Right lobe of liver (tissue), 6 donors: ENCODE results near the gene CPN1. TPM values are rescaled to one million over a fixed set of nuclear protein-coding genes. Genes with fewer than 3 reads are reported as not detected.

ENCODE experiments used
- ATAC-seq, 4 donors: fragments of 200-7000 bp; cut with Tn5 transposase; one replicate each; pipeline ENCODE4 v1.9.1; 2020; ENCODE audit warnings: mild to moderate bottlenecking in 4 of 4, moderate library complexity in 4 of 4
- DNase-seq, 3 donors: peaks; one replicate each; pipeline ENCODE4 v3.0.0-alpha.2; 2020
- H3K27ac ChIP-seq, 3 donors: fragments of 200-600 bp; one replicate each; pipeline ENCODE4 v1.8.0; 2022
- H3K27me3 ChIP-seq, 2 donors: fragments of 200-600 bp; one replicate each; pipeline ENCODE4 v1.8.0; 2022
- H3K36me3 ChIP-seq, 4 donors: fragments of 200-600 bp; sonication (generic) in 1 of 4; one replicate each; pipeline versions ENCODE4 v1.5.1 to v1.8.0; 2017 to 2022; ENCODE audit warnings: control low read depth in 1 of 4
- H3K4me1 ChIP-seq, 4 donors: fragments of 200-600 bp; sonication (generic) in 1 of 4; one replicate each; pipeline versions ENCODE4 v1.5.1 to v1.8.0; 2017 to 2022; ENCODE audit warnings: control low read depth in 1 of 4
- H3K4me3 ChIP-seq, 3 donors: fragments of 200-600 bp; one replicate each; pipeline ENCODE4 v1.8.0; 2022
- H3K9me3 ChIP-seq, 4 donors: fragments of 200-600 bp; sonication (generic) in 1 of 4; one replicate each; pipeline versions ENCODE4 v1.5.1 to v1.8.0; 2017 to 2022; ENCODE audit warnings: control low read depth in 1 of 4
- CTCF ChIP-seq, 4 donors: fragments of 200-600 bp in 3 of 4; fragments of 450-650 bp in 1 of 4; IDR thresholded peaks; one replicate each; pipeline versions ENCODE4 v1.5.1 to v1.8.0; 2016 to 2022; ENCODE audit warnings: antibody characterized with exemption in 4 of 4, mild to moderate bottlenecking in 2 of 4
- POLR2A ChIP-seq: fragments of 450-650 bp; IDR thresholded peaks from one replicate; pipeline ENCODE4 v1.6.1; 2017; ENCODE audit warnings: antibody characterized with exemption, mild to moderate bottlenecking
- WGBS: methylation state at CpG from one replicate; pipeline ENCODE4 v1.1.6; 2018; ENCODE audit warnings: low coverage, low lambda C conversion rate; ENCODE audit not compliant: insufficient coverage; ENCODE audit errors: missing lambda C conversion rate; 5-methylcytosine and 5-hydroxymethylcytosine counted together
- intact Hi-C, 2 donors: fragments of 100-400 bp; cut with DNase I; formaldehyde crosslinking; loops; one replicate each; pipeline versions ENCODE4 v1.11.2 to v1.14.1; 2022
- total RNA-seq, 6 experiments: library from RNA; depleted of rRNA in 2 of 6; stranded (reverse); fragments of >200 nt in 2 of 6; fragmentation: NEBNext Ultra II Directional in 3 of 6; extraction: Animal tissue kit (Norgen Biotek cat#: 25700) in 3 of 6; gene quantifications; one replicate each; pipeline versions ENCODE4 v1.1.0 to v1.2.4, GENCODE V29; 2016 to 2023
- donor health status: DM: no; HTN: yes; CAD: no.
- donor health status: DM: no; HTN: no; CAD: no.
- donor health status: DM: no; HTN: no; CAD: no.
- donor health status: DM: no; HTN: yes; CAD: no.
- donor health status: DM: no; HTN: yes; CAD: no.

The CPN1 gene
- total RNA-seq, 6 experiments from 2014 or later, result 20.7 to 76.6 (median 54.4) TPM

GRCh38 chr10:100065084-100065660 lies 16.5 kb downstream of the CPN1 start:
- H3K27me3 ChIP-seq, result no peaks in the 10 kb centered on the region
- H3K9me3 ChIP-seq, result no peaks in the 10 kb centered on the region
- intact Hi-C loops, result no loop called here
- DNase-seq, result no peak
- no peak overlapping the region for H3K27ac ChIP-seq
- ATAC-seq, result no peak
- H3K4me1 ChIP-seq, result no peaks in the 10 kb centered on the region
- no peak for TF ChIP-seq CTCF (IDR thresholded peaks at IDR 0.05)
- no peak for TF ChIP-seq POLR2A
- H3K36me3 ChIP-seq, result peaks cover 0 to 23% (median 15%) of the 10 kb centered on the region in 4 donors
- WGBS, result 79% methylated on average over 17 of the region's 23 CpGs
- H3K4me3 ChIP-seq, result no peak overlapping the region

GRCh38 chr10:100061401-100061800 lies 20.3 kb downstream of the CPN1 start:
- no peak overlapping the region for H3K4me3 ChIP-seq
- TF ChIP-seq POLR2A (no peak), CTCF (IDR thresholded peaks at IDR 0.05) (no peak)
- H3K27ac ChIP-seq, result no peak overlapping the region
- ATAC-seq, result no peak
- H3K36me3 ChIP-seq, result peaks cover 0 to 13% (median 9%) of the 10 kb centered on the region in 4 donors
- H3K27me3 ChIP-seq, result no peaks in the 10 kb centered on the region
- intact Hi-C loops, result no loop called here
- H3K9me3 ChIP-seq, result no peaks in the 10 kb centered on the region
- 71% methylated on average over 1 of the region's 1 CpG for WGBS
- H3K4me1 ChIP-seq, result no peaks in the 10 kb centered on the region
- DNase-seq, result no peak

- H3K36me3 ChIP-seq, result peaks cover 0 to 27% (median 5%) of the 10 kb centered on the region in 4 donors
- intact Hi-C loops, result no loop called here
- H3K4me3 ChIP-seq, result no peak overlapping the region
- no peak for DNase-seq
- no peaks in the 10 kb centered on the region for H3K4me1 ChIP-seq
- no peaks in the 10 kb centered on the region for H3K27me3 ChIP-seq
- no peaks in the 10 kb centered on the region for H3K9me3 ChIP-seq
- WGBS, result 92% methylated on average over 1 of the region's 1 CpG
- H3K27ac ChIP-seq, result no peak overlapping the region
- TF ChIP-seq POLR2A (no peak), CTCF (IDR thresholded peaks at IDR 0.05) (no peak)
- ATAC-seq, result no peak
Measured at GRCh38 chr10:100057948-100058347, 23.7 kb downstream of the CPN1 start.

- H3K4me3 ChIP-seq, result no peak overlapping the region
Measured at GRCh38 chr10:100053686-100054460, 27.8 kb downstream of the CPN1 start.

More at GRCh38 chr10:100053686-100054460, 27.8 kb downstream of the CPN1 start:
- intact Hi-C loops, result no loop called here
- DNase-seq (no peak), ATAC-seq (no peak)
- Histone ChIP-seq H3K27me3 (no peaks in the 10 kb centered on the region), H3K4me1 (no peaks in the 10 kb centered on the region), H3K9me3 (no peaks in the 10 kb centered on the region), H3K27ac (no peak overlapping the region), H3K36me3 (peaks cover 0 to 43% (median 8%) of the 10 kb centered on the region in 4 donors)
- 71% methylated on average over 6 of the region's 6 CpGs for WGBS
- TF ChIP-seq CTCF (IDR thresholded peaks at IDR 0.05), result no peak
- TF ChIP-seq POLR2A, result no peak
